ENCODE results near the gene WNT4.

DNA sequence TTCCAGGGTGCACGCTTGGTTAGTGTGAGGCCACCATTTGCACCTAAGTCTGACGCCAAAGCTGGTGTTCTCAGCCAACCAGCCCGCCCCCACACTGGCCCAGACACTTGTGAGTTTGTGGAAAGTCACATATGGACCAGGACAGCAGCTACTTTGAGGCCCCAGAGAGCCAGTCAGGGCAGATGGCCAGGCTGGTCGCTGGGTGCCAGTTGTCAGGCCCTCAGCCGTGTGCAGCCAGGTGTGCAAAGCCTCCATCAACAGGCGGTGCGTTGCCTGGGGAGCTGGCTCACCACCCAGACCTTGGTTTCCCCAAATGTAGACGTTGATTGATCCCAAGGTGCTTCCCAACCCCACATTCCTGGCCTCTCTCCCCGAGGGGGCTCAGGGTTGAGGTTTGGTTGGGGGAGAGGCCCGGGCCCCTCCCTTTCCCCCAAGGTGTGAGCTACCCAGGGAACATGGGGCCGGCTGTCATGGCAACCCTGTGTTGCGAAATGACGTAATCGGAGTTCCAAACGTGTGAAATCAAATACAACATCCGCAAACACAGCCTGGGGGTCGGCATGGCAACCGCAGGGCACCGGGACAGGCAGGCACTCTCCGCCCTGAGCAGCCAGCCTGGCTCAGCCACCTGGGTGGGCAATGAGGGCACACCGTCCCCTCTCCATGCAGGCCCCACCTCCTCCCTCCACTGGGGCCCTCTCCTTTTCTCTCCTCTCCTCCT is 42.2 kb upstream of the WNT4 start:
- no peak for TF ChIP-seq EZH2 (IDR thresholded peaks at IDR 0.05; ENCODE audit: insufficient read depth, poor library complexity, severe bottlenecking)
- TF ChIP-seq EZH2phosphoT487 (IDR thresholded peaks at IDR 0.05; ENCODE audit: insufficient read depth, low read depth) = no peak
